ENCODE results near the gene ELL2. TPM values are rescaled to one million over a fixed set of nuclear protein-coding genes. Genes with fewer than 3 reads are reported as not detected.
A peak's percentile ranks its signal among the peaks of the same experiment; 100 is the strongest.

The ELL2 gene
- total and polyA plus RNA-seq, 9 of the 15 experiments (the other 6 are each of a cell fraction or from before 2014, with no cell fraction given): 4.3 to 18.3 (median 14.5) TPM

DNA sequence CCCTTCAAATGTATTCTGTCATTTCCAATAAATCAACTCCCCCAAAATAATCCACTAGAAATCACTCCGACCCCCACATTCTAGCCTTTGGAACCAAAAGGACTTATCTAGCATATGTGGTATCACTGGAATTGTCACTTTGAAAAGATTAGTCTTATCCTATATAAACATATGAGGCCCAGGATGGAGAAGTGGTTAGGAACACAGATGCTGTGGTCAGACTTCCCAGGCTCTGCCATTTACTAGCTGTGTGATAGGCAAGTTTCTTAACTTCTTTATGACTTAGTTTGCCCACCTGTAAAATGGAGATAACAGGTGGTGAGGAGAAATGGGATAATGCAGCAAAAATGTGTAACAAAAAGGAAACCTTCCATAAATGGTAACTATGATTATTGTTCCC lies 77.1 kb downstream of the ELL2 start (continued):
- TF ChIP-seq, protein P1, sequence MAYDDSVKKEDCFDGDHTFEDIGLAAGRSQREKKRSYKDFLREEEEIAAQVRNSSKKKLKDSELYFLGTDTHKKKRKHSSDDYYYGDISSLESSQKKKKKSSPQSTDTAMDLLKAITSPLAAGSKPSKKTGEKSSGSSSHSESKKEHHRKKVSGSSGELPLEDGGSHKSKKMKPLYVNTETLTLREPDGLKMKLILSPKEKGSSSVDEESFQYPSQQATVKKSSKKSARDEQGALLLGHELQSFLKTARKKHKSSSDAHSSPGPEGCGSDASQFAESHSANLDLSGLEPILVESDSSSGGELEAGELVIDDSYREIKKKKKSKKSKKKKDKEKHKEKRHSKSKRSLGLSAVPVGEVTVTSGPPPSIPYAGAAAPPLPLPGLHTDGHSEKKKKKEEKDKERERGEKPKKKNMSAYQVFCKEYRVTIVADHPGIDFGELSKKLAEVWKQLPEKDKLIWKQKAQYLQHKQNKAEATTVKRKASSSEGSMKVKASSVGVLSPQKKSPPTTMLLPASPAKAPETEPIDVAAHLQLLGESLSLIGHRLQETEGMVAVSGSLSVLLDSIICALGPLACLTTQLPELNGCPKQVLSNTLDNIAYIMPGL (CRISPR knock-in tag; IDR thresholded peaks at IDR 0.05): no peak
- no peak for TF ChIP-seq NFXL1 (CRISPR knock-in tag; IDR thresholded peaks at IDR 0.05)
- TF ChIP-seq, protein P2, sequence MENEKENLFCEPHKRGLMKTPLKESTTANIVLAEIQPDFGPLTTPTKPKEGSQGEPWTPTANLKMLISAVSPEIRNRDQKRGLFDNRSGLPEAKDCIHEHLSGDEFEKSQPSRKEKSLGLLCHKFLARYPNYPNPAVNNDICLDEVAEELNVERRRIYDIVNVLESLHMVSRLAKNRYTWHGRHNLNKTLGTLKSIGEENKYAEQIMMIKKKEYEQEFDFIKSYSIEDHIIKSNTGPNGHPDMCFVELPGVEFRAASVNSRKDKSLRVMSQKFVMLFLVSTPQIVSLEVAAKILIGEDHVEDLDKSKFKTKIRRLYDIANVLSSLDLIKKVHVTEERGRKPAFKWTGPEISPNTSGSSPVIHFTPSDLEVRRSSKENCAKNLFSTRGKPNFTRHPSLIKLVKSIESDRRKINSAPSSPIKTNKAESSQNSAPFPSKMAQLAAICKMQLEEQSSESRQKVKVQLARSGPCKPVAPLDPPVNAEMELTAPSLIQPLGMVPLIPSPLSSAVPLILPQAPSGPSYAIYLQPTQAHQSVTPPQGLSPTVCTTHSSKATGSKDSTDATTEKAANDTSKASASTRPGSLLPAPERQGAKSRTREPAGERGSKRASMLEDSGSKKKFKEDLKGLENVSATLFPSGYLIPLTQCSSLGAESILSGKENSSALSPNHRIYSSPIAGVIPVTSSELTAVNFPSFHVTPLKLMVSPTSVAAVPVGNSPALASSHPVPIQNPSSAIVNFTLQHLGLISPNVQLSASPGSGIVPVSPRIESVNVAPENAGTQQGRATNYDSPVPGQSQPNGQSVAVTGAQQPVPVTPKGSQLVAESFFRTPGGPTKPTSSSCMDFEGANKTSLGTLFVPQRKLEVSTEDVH (IDR thresholded peaks at IDR 0.05; ENCODE audit: low read depth, partially characterized antibody): no peak
- TF ChIP-seq, protein P3, sequence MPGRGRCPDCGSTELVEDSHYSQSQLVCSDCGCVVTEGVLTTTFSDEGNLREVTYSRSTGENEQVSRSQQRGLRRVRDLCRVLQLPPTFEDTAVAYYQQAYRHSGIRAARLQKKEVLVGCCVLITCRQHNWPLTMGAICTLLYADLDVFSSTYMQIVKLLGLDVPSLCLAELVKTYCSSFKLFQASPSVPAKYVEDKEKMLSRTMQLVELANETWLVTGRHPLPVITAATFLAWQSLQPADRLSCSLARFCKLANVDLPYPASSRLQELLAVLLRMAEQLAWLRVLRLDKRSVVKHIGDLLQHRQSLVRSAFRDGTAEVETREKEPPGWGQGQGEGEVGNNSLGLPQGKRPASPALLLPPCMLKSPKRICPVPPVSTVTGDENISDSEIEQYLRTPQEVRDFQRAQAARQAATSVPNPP (IDR thresholded peaks at IDR 0.05; ENCODE audit: borderline replicate concordance, insufficient read depth, insufficient read length): no peak
- TF ChIP-seq ZNF253 (CRISPR knock-in tag; conservative IDR thresholded peaks at IDR 0.05): no peak
- TF ChIP-seq, protein P4, sequence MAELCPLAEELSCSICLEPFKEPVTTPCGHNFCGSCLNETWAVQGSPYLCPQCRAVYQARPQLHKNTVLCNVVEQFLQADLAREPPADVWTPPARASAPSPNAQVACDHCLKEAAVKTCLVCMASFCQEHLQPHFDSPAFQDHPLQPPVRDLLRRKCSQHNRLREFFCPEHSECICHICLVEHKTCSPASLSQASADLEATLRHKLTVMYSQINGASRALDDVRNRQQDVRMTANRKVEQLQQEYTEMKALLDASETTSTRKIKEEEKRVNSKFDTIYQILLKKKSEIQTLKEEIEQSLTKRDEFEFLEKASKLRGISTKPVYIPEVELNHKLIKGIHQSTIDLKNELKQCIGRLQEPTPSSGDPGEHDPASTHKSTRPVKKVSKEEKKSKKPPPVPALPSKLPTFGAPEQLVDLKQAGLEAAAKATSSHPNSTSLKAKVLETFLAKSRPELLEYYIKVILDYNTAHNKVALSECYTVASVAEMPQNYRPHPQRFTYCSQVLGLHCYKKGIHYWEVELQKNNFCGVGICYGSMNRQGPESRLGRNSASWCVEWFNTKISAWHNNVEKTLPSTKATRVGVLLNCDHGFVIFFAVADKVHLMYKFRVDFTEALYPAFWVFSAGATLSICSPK (IDR thresholded peaks at IDR 0.05; ENCODE audit: borderline replicate concordance): no peak
- TF ChIP-seq, protein P5, sequence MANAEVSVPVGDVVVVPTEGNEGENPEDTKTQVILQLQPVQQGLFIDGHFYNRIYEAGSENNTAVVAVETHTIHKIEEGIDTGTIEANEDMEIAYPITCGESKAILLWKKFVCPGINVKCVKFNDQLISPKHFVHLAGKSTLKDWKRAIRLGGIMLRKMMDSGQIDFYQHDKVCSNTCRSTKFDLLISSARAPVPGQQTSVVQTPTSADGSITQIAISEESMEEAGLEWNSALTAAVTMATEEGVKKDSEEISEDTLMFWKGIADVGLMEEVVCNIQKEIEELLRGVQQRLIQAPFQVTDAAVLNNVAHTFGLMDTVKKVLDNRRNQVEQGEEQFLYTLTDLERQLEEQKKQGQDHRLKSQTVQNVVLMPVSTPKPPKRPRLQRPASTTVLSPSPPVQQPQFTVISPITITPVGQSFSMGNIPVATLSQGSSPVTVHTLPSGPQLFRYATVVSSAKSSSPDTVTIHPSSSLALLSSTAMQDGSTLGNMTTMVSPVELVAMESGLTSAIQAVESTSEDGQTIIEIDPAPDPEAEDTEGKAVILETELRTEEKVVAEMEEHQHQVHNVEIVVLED (CRISPR knock-in tag; IDR thresholded peaks at IDR 0.05): no peak
- TF ChIP-seq TEAD2 (tag; IDR thresholded peaks at IDR 0.05): no peak
- TF ChIP-seq ZNF311 (CRISPR knock-in tag; IDR thresholded peaks at IDR 0.05): peak; percentile 71; the same call in 1 of the 2 replicates
- TF ChIP-seq, protein P6, sequence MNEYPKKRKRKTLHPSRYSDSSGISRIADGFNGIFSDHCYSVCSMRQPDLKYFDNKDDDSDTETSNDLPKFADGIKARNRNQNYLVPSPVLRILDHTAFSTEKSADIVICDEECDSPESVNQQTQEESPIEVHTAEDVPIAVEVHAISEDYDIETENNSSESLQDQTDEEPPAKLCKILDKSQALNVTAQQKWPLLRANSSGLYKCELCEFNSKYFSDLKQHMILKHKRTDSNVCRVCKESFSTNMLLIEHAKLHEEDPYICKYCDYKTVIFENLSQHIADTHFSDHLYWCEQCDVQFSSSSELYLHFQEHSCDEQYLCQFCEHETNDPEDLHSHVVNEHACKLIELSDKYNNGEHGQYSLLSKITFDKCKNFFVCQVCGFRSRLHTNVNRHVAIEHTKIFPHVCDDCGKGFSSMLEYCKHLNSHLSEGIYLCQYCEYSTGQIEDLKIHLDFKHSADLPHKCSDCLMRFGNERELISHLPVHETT (CRISPR knock-in tag; conservative IDR thresholded peaks at IDR 0.05 in 1 of 2, IDR thresholded peaks at IDR 0.05 in 1 of 2): peak in 1 of 2 experiments; percentile 72; a peak in 1 of 4 replicates
- no peak for TF ChIP-seq GTF2F1 (IDR thresholded peaks at IDR 0.05; ENCODE audit: low read depth, low read length)
- peak; percentile 99 for TF ChIP-seq TEAD4 (IDR thresholded peaks at IDR 0.05; ENCODE audit: low read length)
- no peak for TF ChIP-seq TEAD4 (CRISPR knock-in tag; IDR thresholded peaks at IDR 0.05; ENCODE audit: borderline replicate concordance)
- no peak for TF ChIP-seq KLF10 (CRISPR knock-in tag; IDR thresholded peaks at IDR 0.05)
- TF ChIP-seq, protein P7, sequence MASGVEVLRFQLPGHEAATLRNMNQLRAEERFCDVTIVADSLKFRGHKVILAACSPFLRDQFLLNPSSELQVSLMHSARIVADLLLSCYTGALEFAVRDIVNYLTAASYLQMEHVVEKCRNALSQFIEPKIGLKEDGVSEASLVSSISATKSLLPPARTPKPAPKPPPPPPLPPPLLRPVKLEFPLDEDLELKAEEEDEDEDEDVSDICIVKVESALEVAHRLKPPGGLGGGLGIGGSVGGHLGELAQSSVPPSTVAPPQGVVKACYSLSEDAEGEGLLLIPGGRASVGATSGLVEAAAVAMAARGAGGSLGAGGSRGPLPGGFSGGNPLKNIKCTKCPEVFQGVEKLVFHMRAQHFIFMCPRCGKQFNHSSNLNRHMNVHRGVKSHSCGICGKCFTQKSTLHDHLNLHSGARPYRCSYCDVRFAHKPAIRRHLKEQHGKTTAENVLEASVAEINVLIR (CRISPR knock-in tag; IDR thresholded peaks at IDR 0.05): no peak

Measured in K562 (cell line).